ENCODE results near the gene RFX6. TPM values are rescaled to one million over a fixed set of nuclear protein-coding genes. Genes with fewer than 3 reads are reported as not detected.

RFX6 gene
- polyA plus RNA-seq, 1 of the 3 experiments (the other 2 are of a cell fraction), result not detected

- Histone ChIP-seq H3K27ac (ENCODE audit: low read depth in 2 of 2, low read length in 1 of 2) (no peak overlapping the region), H3K9me3 (no peaks in the 10 kb centered on the region), H2AFZ (ENCODE audit: low read depth) (no peak overlapping the region), H3K4me3 (ENCODE audit: low read depth in 2 of 2, low read length in 1 of 2) (no peak overlapping the region), H4K20me1 (ENCODE audit: insufficient read depth) (no peaks in the 10 kb centered on the region), H3F3A (replicated peaks; ENCODE audit: insufficient read depth) (no peaks in the 10 kb centered on the region), H3K79me2 (ENCODE audit: insufficient read depth) (no peaks in the 10 kb centered on the region), H3K27me3 (ENCODE audit: insufficient read depth) (no peaks in the 10 kb centered on the region; the same call in 1 of the 2 replicates), H3K9ac (no peak overlapping the region), H3K9me2 (no peaks in the 10 kb centered on the region), H3K36me3 (replicated peaks in 1 of 2; ENCODE audit: control insufficient read depth in 1 of 2, insufficient read depth in 2 of 2, low read length in 1 of 2) (no peaks in the 10 kb centered on the region), H3K4me2 (no peak overlapping the region), H3K4me1 (ENCODE audit: control insufficient read depth in 1 of 2, insufficient read depth in 2 of 2, low read depth in 1 of 2, low read length in 1 of 2) (no peaks in the 10 kb centered on the region)
- ChIA-PET POLR2A (no interaction called here), CTCF (interaction anchor here (2.3 kb wide), 1 partner anchor 10 kb away, joined by 6 read pairs; no protein-coding TSS in a partner anchor)
- TF ChIP-seq, protein P1, sequence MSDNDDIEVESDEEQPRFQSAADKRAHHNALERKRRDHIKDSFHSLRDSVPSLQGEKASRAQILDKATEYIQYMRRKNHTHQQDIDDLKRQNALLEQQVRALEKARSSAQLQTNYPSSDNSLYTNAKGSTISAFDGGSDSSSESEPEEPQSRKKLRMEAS (IDR thresholded peaks at IDR 0.05; ENCODE audit: low read depth), result no peak
- TF ChIP-seq RAD21 (IDR thresholded peaks at IDR 0.05; ENCODE audit: low read length), result no peak
- TF ChIP-seq, protein P2, sequence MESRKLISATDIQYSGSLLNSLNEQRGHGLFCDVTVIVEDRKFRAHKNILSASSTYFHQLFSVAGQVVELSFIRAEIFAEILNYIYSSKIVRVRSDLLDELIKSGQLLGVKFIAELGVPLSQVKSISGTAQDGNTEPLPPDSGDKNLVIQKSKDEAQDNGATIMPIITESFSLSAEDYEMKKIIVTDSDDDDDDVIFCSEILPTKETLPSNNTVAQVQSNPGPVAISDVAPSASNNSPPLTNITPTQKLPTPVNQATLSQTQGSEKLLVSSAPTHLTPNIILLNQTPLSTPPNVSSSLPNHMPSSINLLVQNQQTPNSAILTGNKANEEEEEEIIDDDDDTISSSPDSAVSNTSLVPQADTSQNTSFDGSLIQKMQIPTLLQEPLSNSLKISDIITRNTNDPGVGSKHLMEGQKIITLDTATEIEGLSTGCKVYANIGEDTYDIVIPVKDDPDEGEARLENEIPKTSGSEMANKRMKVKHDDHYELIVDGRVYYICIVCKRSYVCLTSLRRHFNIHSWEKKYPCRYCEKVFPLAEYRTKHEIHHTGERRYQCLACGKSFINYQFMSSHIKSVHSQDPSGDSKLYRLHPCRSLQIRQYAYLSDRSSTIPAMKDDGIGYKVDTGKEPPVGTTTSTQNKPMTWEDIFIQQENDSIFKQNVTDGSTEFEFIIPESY (IDR thresholded peaks at IDR 0.05; ENCODE audit: borderline replicate concordance, low read depth), result no peak
- TF ChIP-seq CHD2 (IDR thresholded peaks at IDR 0.05; ENCODE audit: low read length, partially characterized antibody), result no peak
- no peak for TF ChIP-seq EZH2phosphoT487 (IDR thresholded peaks at IDR 0.05; ENCODE audit: borderline replicate concordance, low read depth)
- no peak for TF ChIP-seq JUND (IDR thresholded peaks at IDR 0.05)
- TF ChIP-seq RXRA (IDR thresholded peaks at IDR 0.05; ENCODE audit: borderline replicate concordance, low read depth), result no peak
- TF ChIP-seq NFIC (IDR thresholded peaks at IDR 0.05; ENCODE audit: borderline replicate concordance), result no peak
- TF ChIP-seq, protein P3, sequence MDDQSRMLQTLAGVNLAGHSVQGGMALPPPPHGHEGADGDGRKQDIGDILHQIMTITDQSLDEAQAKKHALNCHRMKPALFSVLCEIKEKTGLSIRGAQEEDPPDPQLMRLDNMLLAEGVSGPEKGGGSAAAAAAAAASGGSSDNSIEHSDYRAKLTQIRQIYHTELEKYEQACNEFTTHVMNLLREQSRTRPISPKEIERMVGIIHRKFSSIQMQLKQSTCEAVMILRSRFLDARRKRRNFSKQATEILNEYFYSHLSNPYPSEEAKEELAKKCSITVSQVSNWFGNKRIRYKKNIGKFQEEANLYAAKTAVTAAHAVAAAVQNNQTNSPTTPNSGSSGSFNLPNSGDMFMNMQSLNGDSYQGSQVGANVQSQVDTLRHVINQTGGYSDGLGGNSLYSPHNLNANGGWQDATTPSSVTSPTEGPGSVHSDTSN (IDR thresholded peaks at IDR 0.05), result no peak
- TF ChIP-seq, protein P4, sequence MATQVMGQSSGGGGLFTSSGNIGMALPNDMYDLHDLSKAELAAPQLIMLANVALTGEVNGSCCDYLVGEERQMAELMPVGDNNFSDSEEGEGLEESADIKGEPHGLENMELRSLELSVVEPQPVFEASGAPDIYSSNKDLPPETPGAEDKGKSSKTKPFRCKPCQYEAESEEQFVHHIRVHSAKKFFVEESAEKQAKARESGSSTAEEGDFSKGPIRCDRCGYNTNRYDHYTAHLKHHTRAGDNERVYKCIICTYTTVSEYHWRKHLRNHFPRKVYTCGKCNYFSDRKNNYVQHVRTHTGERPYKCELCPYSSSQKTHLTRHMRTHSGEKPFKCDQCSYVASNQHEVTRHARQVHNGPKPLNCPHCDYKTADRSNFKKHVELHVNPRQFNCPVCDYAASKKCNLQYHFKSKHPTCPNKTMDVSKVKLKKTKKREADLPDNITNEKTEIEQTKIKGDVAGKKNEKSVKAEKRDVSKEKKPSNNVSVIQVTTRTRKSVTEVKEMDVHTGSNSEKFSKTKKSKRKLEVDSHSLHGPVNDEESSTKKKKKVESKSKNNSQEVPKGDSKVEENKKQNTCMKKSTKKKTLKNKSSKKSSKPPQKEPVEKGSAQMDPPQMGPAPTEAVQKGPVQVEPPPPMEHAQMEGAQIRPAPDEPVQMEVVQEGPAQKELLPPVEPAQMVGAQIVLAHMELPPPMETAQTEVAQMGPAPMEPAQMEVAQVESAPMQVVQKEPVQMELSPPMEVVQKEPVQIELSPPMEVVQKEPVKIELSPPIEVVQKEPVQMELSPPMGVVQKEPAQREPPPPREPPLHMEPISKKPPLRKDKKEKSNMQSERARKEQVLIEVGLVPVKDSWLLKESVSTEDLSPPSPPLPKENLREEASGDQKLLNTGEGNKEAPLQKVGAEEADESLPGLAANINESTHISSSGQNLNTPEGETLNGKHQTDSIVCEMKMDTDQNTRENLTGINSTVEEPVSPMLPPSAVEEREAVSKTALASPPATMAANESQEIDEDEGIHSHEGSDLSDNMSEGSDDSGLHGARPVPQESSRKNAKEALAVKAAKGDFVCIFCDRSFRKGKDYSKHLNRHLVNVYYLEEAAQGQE (IDR thresholded peaks at IDR 0.05; ENCODE audit: low read depth, low read length), result no peak
- TF ChIP-seq, protein P5, sequence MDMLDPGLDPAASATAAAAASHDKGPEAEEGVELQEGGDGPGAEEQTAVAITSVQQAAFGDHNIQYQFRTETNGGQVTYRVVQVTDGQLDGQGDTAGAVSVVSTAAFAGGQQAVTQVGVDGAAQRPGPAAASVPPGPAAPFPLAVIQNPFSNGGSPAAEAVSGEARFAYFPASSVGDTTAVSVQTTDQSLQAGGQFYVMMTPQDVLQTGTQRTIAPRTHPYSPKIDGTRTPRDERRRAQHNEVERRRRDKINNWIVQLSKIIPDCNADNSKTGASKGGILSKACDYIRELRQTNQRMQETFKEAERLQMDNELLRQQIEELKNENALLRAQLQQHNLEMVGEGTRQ (IDR thresholded peaks at IDR 0.05; ENCODE audit: borderline replicate concordance, low read depth, low read length), result no peak
- TF ChIP-seq FOXM1 (IDR thresholded peaks at IDR 0.05; ENCODE audit: low read depth), result no peak
- no peak for TF ChIP-seq RFX5 (IDR thresholded peaks at IDR 0.05; ENCODE audit: low read length)
- TF ChIP-seq YY1 (IDR thresholded peaks at IDR 0.05; ENCODE audit: low read depth), result no peak
- no peak for TF ChIP-seq MEF2A (IDR thresholded peaks at IDR 0.05; ENCODE audit: borderline replicate concordance, low read depth)
- TF ChIP-seq TCF12 (IDR thresholded peaks at IDR 0.05), result no peak
- no peak for TF ChIP-seq SIN3A (IDR thresholded peaks at IDR 0.05; ENCODE audit: borderline replicate concordance, low read depth, low read length)
- no peak for TF ChIP-seq FOSL2 (IDR thresholded peaks at IDR 0.05; ENCODE audit: borderline replicate concordance, low read depth)
- no peak for DNase-seq
- 5% methylated on average over 6 of the region's 6 CpGs for WGBS (ENCODE audit: low lambda C conversion rate)
These were observed 89.9 kb downstream of the RFX6 start for GRCh38 chr6:116966675-116967576.

All from SK-N-SH (cell line).